ENCODE data around the gene DYRK4.

Gene DYRK4

DNA sequence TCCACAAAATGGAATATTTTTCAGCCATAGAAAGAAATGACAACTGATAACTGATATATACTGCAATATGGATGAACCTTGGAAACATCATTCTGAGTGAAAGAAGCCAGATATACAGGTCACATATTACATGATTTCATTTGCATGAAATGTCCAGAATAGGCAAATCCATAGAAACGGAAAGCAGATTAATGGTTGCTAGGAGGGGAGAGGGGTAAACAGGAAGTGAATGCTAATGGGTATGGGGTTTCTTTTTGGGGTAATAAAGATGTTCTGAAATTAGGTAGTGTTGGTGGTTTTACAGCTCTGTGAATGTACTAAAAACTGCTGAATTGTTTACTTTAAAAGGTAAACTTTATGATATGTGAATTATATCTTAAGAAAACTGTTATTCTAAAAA, 16.8 kb upstream of the DYRK4 start:
- no peak overlapping the region for H3K4me3 Mint-ChIP-seq
- H3K27ac Mint-ChIP-seq: no peak overlapping the region
- peaks cover 36% of the 10 kb centered on the region for H3K36me3 Mint-ChIP-seq (ENCODE audit: low read depth)

DNA sequence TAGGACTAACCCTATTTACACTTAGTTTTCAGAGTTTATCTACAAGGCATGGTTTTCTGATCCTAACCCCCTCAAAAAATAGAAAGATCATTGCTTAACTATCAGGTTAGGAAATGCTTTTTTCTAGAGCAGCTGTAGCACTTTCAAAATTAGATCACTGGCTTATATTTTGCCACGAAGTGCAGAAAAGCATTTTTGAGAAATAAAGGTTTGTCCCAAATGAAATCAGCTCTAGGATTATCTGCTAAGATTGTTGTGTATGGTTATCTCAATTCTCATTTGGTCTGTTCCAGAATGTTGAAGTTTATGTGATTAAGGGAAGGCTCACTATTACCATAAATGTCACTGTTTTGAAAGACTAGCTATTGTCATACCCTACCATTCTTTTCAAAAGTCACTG, 9.8 kb upstream of the DYRK4 start:
- H3K9me3 Mint-ChIP-seq: no peaks in the 10 kb centered on the region
- no peak overlapping the region for H3K27ac Mint-ChIP-seq
- no peak overlapping the region for H3K4me3 Mint-ChIP-seq
- no peaks in the 10 kb centered on the region for H3K4me1 Mint-ChIP-seq (ENCODE audit: low read depth)
- no peak for DNase-seq (ENCODE audit: low spot score)
- H3K36me3 Mint-ChIP-seq (ENCODE audit: low read depth): peaks cover 33% of the 10 kb centered on the region
- no peaks in the 10 kb centered on the region for H3K27me3 Mint-ChIP-seq (ENCODE audit: low read depth)

More for the DNA sequence above, 16.8 kb upstream of the DYRK4 start:
- Mint-ChIP-seq H3K9me3 (no peaks in the 10 kb centered on the region), H3K27me3 (ENCODE audit: low read depth) (no peaks in the 10 kb centered on the region), H3K4me1 (ENCODE audit: low read depth) (peaks cover 15% of the 10 kb centered on the region)
- DNase-seq (ENCODE audit: low spot score): no peak

DNA sequence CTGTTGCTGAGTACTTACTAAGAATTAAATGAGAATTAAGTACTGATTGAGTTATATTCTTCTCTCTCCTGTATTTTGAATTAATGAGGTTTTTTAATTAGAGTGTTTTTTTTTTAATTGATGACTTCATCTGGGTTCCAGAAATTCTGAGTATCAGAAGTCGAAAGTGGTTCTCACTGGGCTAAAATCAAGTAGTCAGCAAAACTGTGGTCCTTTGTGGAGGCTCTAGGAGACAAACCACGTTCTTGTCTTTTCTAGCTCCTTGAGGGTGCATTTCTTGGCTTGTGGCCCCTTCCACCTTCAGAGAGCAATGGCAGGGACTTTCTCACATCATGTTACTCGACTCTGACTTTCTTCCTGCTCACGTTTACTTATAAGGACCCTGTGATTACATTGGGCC, 8.1 kb upstream of the DYRK4 start:
- H3K27me3 Mint-ChIP-seq (ENCODE audit: low read depth): no peaks in the 10 kb centered on the region
- H3K27ac Mint-ChIP-seq: no peak overlapping the region
- H3K9me3 Mint-ChIP-seq: no peaks in the 10 kb centered on the region
- H3K36me3 Mint-ChIP-seq (ENCODE audit: low read depth): peaks cover 32% of the 10 kb centered on the region
- H3K4me3 Mint-ChIP-seq: no peak overlapping the region
- H3K4me1 Mint-ChIP-seq (ENCODE audit: low read depth): no peaks in the 10 kb centered on the region
- DNase-seq (ENCODE audit: low spot score): no peak

DNA sequence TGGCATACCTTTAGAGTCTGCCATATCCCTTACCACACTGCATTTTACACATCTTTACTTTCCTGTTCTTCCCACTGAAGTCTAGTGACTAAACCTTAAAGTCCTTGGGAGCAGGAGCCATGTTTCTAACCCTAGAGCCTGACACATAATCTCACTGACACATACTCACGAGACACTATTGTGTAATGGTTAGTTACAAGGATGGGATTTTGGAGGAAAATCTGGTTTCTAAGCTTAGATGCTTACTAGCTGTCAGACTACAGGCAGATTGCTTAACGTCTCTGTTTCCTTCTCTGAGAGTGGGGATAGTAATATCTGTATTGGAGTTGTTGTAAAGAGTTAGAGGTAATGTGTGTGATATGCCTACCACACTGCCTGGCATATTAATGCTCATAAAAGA, 6.2 kb upstream of the DYRK4 start:
- H3K27me3 Mint-ChIP-seq (ENCODE audit: low read depth): no peaks in the 10 kb centered on the region
- DNase-seq (ENCODE audit: low spot score): no peak

DNA sequence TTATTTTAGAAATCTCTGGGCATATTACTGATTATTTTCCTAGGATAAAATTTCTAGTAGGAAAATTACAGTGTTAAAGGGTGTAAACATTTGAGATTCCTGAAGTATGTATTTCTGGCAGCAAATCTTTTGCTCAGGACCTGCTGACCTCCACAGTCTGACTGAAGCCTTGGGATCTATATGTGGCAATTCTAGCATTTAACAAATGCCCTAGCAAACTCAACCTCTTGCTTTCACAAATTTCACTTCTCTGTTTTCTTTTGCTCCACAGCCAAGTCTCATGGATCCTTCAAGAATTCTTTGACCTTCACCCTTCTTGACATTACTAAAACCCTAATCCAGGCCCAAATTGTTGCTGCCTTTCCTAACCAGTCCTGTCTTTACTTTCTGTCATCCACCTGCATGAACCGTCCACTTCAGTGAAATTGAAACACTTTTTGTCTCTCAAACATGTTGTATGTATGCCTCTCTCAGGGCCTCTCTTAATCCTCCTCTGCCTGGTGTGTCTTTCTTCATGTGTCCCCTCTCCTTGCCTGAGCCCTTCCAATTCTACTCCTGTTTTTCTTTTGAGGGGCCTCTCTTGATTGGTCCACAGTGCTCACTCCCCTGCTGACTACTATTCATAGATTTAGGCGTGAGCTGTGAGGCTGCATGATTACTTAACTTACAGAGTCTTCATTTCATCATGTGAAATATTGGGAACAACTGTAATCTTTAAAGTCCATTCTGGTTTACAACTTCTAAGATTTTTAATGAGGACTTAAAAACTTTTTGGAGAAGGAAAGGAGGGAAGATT, 5.1 kb upstream of the DYRK4 start:
- H3K36me3 Mint-ChIP-seq (ENCODE audit: low read depth): peaks cover 25% of the 10 kb centered on the region
- H3K27ac Mint-ChIP-seq: no peak overlapping the region
- peaks cover 2% of the 10 kb centered on the region for H3K4me1 Mint-ChIP-seq (ENCODE audit: low read depth)
- DNase-seq (ENCODE audit: low spot score): no peak
- no peaks in the 10 kb centered on the region for H3K9me3 Mint-ChIP-seq
- no peaks in the 10 kb centered on the region for H3K27me3 Mint-ChIP-seq (ENCODE audit: low read depth)
- H3K4me3 Mint-ChIP-seq: no peak overlapping the region

More for the DNA sequence above, 6.2 kb upstream of the DYRK4 start:
- H3K36me3 Mint-ChIP-seq (ENCODE audit: low read depth): peaks cover 25% of the 10 kb centered on the region
- no peaks in the 10 kb centered on the region for H3K4me1 Mint-ChIP-seq (ENCODE audit: low read depth)
- no peak overlapping the region for H3K27ac Mint-ChIP-seq
- no peak overlapping the region for H3K4me3 Mint-ChIP-seq
- no peaks in the 10 kb centered on the region for H3K9me3 Mint-ChIP-seq

DNA sequence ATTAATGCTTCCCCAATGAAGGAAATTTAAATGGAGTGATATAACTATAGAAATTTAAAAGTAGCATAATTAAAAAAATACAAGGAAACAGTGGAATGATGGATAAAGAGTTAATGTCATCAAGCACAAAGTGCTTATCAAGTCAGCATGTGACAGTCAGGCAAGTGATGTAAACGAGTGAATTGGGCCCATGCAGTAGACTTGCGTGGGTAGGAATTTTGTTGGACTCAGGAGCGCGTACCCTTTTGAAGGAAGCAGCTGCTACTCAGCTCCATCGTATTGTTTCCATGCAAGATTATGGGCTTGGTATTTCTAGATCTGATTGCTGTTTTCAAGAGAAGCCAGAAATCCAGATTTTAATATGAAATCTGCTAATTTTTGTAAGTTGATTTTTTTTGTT, 4.4 kb upstream of the DYRK4 start:
- peaks cover 4% of the 10 kb centered on the region for H3K4me1 Mint-ChIP-seq (ENCODE audit: low read depth)
- no peak for DNase-seq (ENCODE audit: low spot score)
- no peaks in the 10 kb centered on the region for H3K9me3 Mint-ChIP-seq
- no peak overlapping the region for H3K27ac Mint-ChIP-seq
- no peak overlapping the region for H3K4me3 Mint-ChIP-seq
- H3K27me3 Mint-ChIP-seq (ENCODE audit: low read depth): no peaks in the 10 kb centered on the region
- H3K36me3 Mint-ChIP-seq (ENCODE audit: low read depth): peaks cover 25% of the 10 kb centered on the region

DNA sequence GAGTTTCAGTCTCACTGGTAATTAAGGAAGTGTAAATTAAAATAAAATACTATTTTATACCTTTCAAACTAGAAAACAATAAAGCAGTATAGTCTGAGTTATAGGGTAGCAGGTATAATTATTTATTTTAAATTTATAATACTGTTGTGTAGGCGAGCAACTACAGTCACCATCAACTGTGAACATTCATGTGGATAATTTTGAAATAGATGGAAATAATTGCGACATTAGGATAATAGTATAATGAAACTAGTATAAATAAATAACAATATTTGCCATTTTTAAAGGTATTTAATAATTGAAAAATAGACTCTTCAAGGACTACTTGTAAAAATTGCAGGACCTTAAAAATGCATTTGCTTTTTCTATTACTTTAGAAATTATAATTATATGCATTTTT, 3.8 kb upstream of the DYRK4 start:
- peaks cover 26% of the 10 kb centered on the region for H3K36me3 Mint-ChIP-seq (ENCODE audit: low read depth)
- H3K27me3 Mint-ChIP-seq (ENCODE audit: low read depth): peaks cover 2% of the 10 kb centered on the region
- H3K4me1 Mint-ChIP-seq (ENCODE audit: low read depth): peaks cover 6% of the 10 kb centered on the region
- no peak overlapping the region for H3K4me3 Mint-ChIP-seq
- no peaks in the 10 kb centered on the region for H3K9me3 Mint-ChIP-seq
- DNase-seq (ENCODE audit: low spot score): no peak
- no peak overlapping the region for H3K27ac Mint-ChIP-seq

DNA sequence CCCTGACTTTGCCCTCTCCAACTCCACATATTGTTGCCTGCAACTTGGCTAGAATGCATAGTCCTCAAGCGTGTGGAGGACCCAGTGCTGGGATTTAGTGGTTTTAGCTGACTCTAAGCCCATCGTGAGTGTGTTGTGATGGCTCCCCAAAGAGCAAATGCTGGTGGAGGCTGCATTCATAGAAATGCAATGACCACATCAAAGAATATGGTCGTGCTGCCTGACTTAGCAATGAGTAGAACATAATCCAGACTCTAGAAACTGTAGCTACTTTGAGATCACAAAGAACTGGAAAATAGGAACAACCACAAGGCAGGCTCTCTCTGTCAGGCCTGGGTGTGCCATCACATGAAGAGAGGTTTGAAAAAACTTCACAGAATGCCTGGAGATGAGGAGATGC, 1.3 kb downstream of the DYRK4 start:
- peaks cover 4% of the 10 kb centered on the region for H3K27me3 Mint-ChIP-seq (ENCODE audit: low read depth)
- H3K36me3 Mint-ChIP-seq (ENCODE audit: low read depth): peaks cover 13% of the 10 kb centered on the region
- no peak overlapping the region for H3K4me3 Mint-ChIP-seq
- peaks cover 15% of the 10 kb centered on the region for H3K4me1 Mint-ChIP-seq (ENCODE audit: low read depth)
- DNase-seq (ENCODE audit: low spot score): no peak
- H3K27ac Mint-ChIP-seq: no peak overlapping the region
- H3K9me3 Mint-ChIP-seq: no peaks in the 10 kb centered on the region

DNA sequence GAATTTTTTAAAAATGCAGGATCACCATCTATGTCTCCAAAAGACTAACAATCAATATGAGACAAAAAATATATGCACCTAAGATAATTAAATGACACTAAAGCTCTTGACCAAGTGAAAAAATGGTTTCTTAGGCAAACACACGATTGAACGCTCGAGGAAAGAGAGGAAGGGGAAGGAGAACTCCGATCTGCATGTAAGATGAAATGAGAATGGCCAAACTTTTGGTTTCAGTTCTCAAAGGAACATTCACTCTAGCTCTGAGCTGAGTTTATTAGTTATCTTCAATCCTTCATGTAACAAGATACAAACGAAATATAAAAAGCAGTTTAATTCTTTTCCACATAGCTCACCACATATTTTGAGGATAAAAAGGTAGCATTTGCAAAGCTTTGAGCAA, 2.8 kb downstream of the DYRK4 start:
- H3K27me3 Mint-ChIP-seq (ENCODE audit: low read depth): peaks cover 4% of the 10 kb centered on the region
- peaks cover 15% of the 10 kb centered on the region for H3K4me1 Mint-ChIP-seq (ENCODE audit: low read depth)
- no peak for DNase-seq (ENCODE audit: low spot score)
- peaks cover 13% of the 10 kb centered on the region for H3K36me3 Mint-ChIP-seq (ENCODE audit: low read depth)
- H3K9me3 Mint-ChIP-seq: no peaks in the 10 kb centered on the region
- H3K4me3 Mint-ChIP-seq: peak overlapping the region; percentile 44
- no peak overlapping the region for H3K27ac Mint-ChIP-seq

DNA sequence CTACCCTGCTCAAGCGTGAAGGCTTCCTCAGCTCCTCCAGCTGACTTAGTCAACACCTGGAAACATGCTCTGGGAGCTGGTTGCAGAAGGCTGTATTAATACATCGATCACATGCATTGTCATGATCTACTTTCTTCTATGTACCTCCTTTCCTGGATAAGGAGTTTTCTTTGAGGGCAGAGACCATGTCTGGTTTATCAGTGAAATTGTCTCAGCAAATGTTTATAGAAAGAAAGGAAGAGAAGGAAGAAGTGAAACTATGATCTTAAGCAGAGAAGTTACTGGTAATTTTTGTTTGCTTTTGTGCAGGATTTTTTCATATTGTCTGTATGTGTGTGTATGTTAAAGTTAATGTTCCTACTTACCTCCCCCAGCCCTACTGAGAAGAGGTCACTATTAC, 4.5 kb downstream of the DYRK4 start:
- Mint-ChIP-seq H3K27ac (no peak overlapping the region), H3K4me3 (no peak overlapping the region), H3K9me3 (no peaks in the 10 kb centered on the region), H3K36me3 (ENCODE audit: low read depth) (peaks cover 5% of the 10 kb centered on the region), H3K4me1 (ENCODE audit: low read depth) (peaks cover 15% of the 10 kb centered on the region), H3K27me3 (ENCODE audit: low read depth) (peaks cover 4% of the 10 kb centered on the region)
- no peak for DNase-seq (ENCODE audit: low spot score)

DNA sequence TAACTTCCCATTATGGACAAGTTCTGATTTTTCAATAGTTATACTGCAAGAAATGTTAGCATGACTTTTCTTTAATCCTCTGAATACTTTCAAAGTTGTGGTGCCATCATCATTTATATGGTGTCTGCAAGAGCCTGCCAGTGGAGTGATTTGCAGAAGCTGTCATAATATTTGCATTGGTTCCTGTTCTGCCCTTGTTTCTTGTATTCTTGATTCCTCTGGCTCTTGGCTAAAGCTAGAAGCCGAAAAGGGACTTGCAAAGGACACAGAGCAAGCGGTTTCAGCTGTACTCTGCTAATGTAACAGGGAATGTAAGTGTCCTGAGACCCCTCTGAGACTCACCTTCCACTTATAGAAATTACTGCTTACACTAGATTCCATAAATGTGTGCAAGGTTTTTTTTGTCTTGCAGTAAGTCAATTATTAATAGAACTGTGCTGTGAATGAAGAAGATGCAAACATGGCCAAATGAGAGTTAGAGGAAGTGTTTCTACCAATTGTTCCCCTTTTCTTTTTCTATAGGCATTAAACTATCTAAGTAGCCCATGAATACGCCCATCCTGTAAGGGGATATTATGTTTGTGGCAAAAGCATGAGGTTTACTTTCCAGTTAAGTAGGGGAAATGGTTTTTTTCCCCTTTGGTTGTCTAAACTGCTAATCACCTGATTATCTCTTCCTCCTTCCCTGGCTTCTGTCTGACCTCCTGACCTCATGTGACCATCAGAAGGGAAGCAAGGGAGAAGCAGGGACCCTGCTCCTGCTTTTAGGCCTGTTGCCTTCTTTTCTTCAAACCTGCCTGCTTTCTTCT, 5.3 kb downstream of the DYRK4 start:
- no peak overlapping the region for H3K4me3 Mint-ChIP-seq
- no peak for DNase-seq (ENCODE audit: low spot score)
- H3K36me3 Mint-ChIP-seq (ENCODE audit: low read depth): peaks cover 3% of the 10 kb centered on the region
- peaks cover 4% of the 10 kb centered on the region for H3K27me3 Mint-ChIP-seq (ENCODE audit: low read depth)
- no peak overlapping the region for H3K27ac Mint-ChIP-seq
- peaks cover 12% of the 10 kb centered on the region for H3K4me1 Mint-ChIP-seq (ENCODE audit: low read depth)
- H3K9me3 Mint-ChIP-seq: no peaks in the 10 kb centered on the region

DNA sequence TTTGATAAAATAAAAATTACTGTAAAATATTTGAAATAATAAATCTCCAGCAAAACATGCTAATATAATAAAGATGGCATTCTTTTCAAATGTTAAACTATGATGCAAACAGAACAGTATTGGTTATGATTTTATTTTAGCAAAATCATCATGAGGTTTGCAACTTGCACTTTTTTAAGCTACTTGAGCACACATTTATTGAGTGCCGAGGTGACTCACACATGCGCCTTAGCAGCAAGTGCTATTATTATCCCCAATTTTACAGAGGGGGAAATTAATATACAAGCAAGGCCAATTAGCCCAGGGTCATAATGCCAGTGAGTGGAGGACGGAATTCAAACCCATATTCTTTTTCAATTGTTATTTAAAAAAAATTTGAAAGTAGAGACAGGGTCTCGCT, 7.3 kb downstream of the DYRK4 start:
- no peak for DNase-seq (ENCODE audit: low spot score)
- no peak overlapping the region for H3K27ac Mint-ChIP-seq
- no peaks in the 10 kb centered on the region for H3K27me3 Mint-ChIP-seq (ENCODE audit: low read depth)
- no peaks in the 10 kb centered on the region for H3K9me3 Mint-ChIP-seq
- peaks cover 6% of the 10 kb centered on the region for H3K4me1 Mint-ChIP-seq (ENCODE audit: low read depth)
- no peak overlapping the region for H3K4me3 Mint-ChIP-seq
- no peaks in the 10 kb centered on the region for H3K36me3 Mint-ChIP-seq (ENCODE audit: low read depth)

DNA sequence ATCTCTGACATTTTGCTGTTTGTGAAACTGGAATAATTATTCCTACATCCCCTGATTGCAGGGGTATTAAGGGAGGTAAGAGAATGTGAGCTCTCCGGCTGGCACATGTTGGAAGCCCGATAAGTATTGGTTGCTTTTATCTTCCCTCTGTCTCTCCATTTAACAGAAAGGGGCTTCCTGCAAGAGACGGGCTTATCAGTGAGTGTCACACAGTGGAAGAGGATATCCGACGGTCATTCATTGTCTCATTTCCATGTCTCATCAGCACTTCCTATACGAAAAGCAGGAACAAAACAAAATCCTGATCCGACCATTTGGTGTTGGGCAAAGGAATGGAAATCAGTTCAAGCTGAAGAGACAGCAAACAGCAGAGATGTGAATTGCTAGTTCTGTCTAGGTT, 10.7 kb downstream of the DYRK4 start:
- H3K27me3 Mint-ChIP-seq (ENCODE audit: low read depth): peaks cover 8% of the 10 kb centered on the region
- no peaks in the 10 kb centered on the region for H3K9me3 Mint-ChIP-seq
- no peaks in the 10 kb centered on the region for H3K4me1 Mint-ChIP-seq (ENCODE audit: low read depth)
- DNase-seq (ENCODE audit: low spot score): no peak
- no peak overlapping the region for H3K4me3 Mint-ChIP-seq
- no peak overlapping the region for H3K27ac Mint-ChIP-seq
- H3K36me3 Mint-ChIP-seq (ENCODE audit: low read depth): no peaks in the 10 kb centered on the region

DNA sequence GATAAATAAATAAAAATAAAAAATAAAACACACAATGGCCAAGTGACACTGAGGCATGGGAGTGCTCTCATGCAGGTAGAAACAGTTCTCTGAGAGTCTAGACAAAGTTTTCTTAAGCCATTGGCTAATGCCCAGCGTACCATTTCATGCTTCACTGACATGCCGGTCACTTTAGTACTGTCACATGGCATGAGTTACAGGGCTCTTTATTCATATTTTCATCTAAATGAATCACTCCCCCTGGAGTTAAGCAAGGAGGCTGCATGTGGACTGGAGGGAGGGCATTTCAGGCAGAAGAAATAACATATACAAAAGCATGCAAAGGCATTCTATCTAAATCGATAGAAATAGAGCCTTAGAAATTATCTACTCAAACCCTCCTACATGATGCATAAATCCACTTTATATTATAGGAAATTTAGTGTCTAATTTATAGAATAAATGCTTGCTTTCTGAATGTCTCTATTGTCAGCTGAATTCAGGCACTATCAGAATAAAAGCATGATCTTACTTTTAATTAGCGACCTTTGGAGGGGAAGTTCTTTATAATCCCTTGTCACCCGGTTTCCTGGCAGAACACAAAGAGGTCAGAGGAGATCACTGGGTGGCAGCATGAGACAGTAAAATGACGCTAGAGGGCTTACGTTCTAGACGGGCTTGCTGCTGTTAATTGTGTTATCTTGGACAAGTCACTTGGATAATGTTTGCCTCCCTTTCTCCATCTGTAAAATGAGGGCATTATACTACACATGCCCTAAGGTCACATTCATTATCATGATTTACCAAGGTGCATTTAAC, 17.5 kb downstream of the DYRK4 start:
- Mint-ChIP-seq H3K36me3 (ENCODE audit: low read depth) (no peaks in the 10 kb centered on the region), H3K27me3 (ENCODE audit: low read depth) (peaks cover 15% of the 10 kb centered on the region), H3K9me3 (no peaks in the 10 kb centered on the region), H3K4me1 (ENCODE audit: low read depth) (no peaks in the 10 kb centered on the region), H3K27ac (no peak overlapping the region), H3K4me3 (no peak overlapping the region)
- no peak for DNase-seq (ENCODE audit: low spot score)
